Small intestine (tissue), 7 donors: ENCODE data around the gene SLC10A7. TPM values are rescaled to one million over a fixed set of nuclear protein-coding genes. Genes with fewer than 3 reads are reported as not detected.

ENCODE experiments used
- DNase-seq, 2 donors: peaks; one replicate each; pipeline versions ENCODE4 v3.0.0 to v3.0.0-alpha.2; 2013
- FAIRE-seq: peaks from 2 replicates; lab custom pipeline; 2012; peaks lifted over from hg19 to GRCh38; lab: Jason Lieb, UNC
- H3K27ac ChIP-seq, 3 donors: one replicate each; pipeline ENCODE4 v1.5.1; 2013; ENCODE audit warnings: low read length in 2 of 3, mild to moderate bottlenecking in 2 of 3, control low read depth in 1 of 3, inconsistent platforms in 1 of 3, low read depth in 1 of 3, moderate library complexity in 1 of 3
- H3K27me3 ChIP-seq, 3 donors: one replicate each; pipeline ENCODE4 v1.6.1; 2013; ENCODE audit warnings: low read length in 3 of 3, inconsistent platforms in 1 of 3; ENCODE audit not compliant: control insufficient read depth in 3 of 3, insufficient read depth in 3 of 3
- H3K36me3 ChIP-seq, 3 donors: one replicate each; pipeline ENCODE4 v1.6.1; 2013; ENCODE audit warnings: low read length in 3 of 3, inconsistent platforms in 1 of 3, low read depth in 1 of 3, mild to moderate bottlenecking in 1 of 3, moderate library complexity in 1 of 3; ENCODE audit not compliant: control insufficient read depth in 3 of 3, insufficient read depth in 2 of 3
- H3K4me1 ChIP-seq, 3 donors: one replicate each; pipeline ENCODE4 v1.6.1; 2013; ENCODE audit warnings: low read length in 2 of 3, inconsistent platforms in 1 of 3, low read depth in 1 of 3, mild to moderate bottlenecking in 1 of 3, moderate library complexity in 1 of 3; ENCODE audit not compliant: control insufficient read depth in 3 of 3, insufficient read depth in 2 of 3
- H3K4me3 ChIP-seq, 3 donors: one replicate each; pipeline ENCODE4 v1.5.1; 2013; ENCODE audit warnings: low read length in 3 of 3, control low read depth in 1 of 3, inconsistent platforms in 1 of 3, low read depth in 1 of 3, mild to moderate bottlenecking in 1 of 3, moderate library complexity in 1 of 3
- H3K9me3 ChIP-seq, 2 donors: one replicate each; pipeline ENCODE4 v1.6.1; 2013; ENCODE audit warnings: low read depth in 1 of 2, low read length in 1 of 2; ENCODE audit not compliant: control insufficient read depth in 2 of 2, insufficient read depth in 1 of 2
- WGBS, 3 donors: extraction: QIAGEN DNeasy Blood & Tissue Kit; methylation state at CpG; one replicate each; pipeline ENCODE4 v1.1.7; 2013; 5-methylcytosine and 5-hydroxymethylcytosine counted together
- polyA plus RNA-seq, 4 donors: library from polyadenylated mRNA; stranded (reverse) in 3 of 4; unstranded in 1 of 4; fragments of 200-250 nt in 3 of 4; fragments of 120-200 nt in 1 of 4; gene quantifications; one replicate each; pipeline versions ENCODE4 v1.2.1 to v1.2.3, GENCODE V29; 2013
- donor health status: healthy with polysubstance abuse.
- donor health status: control.
- donor health status: control.
- donor health status: Bipolar disorder and iron deficiency.
- donor health status: healthy.

The SLC10A7 gene
- polyA plus RNA-seq, 4 donors = 0.81 to 10.4 (median 3.8) TPM

DNA sequence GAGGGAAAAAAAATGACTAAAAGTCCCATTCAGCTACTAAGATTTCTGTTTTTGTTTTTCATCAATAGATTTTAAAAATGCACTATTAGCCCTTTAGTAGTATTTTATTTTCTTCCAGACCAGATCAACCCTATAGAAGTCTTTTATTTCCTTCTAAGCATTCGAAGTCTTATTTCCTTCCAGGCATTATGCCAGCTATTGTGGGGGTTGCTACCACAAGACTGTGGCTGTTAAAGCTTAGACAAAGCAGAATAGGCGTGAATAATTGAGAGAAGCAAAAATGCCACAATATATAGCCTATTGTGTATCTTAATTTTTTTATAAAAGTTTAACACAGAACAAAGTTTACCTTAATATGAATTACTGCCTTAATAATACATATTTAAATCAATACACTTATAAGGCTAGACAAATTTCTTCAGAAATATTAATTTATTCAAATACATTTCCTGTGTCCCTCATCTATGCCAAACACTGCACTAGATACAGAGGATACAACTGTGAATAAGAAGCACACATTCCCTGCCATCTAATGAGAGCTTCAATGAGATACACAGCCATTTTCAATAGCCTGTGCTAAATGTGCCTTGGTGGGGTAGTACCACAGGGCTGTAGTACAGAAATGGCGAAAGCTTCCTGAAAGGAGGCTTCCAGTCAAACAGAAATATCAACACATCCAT lies 33.1 kb downstream of the SLC10A7 start:
- H3K4me3 ChIP-seq = no peak overlapping the region
- H3K27me3 ChIP-seq = no peaks in the 10 kb centered on the region
- peak in 1 of 2 donors; percentile 9 for DNase-seq
- WGBS, 3 donors = 51 to 56% (median 55%) methylated on average over 3 of the region's 3 CpGs
- peaks cover 0 to 6% (median 0%) of the 10 kb centered on the region in 3 donors for H3K4me1 ChIP-seq
- H3K36me3 ChIP-seq = peaks cover 0 to 5% (median 3%) of the 10 kb centered on the region in 3 donors
- no peak overlapping the region for H3K27ac ChIP-seq
- H3K9me3 ChIP-seq = peaks cover 0 to 8% of the 10 kb centered on the region in 2 donors
- no peak for FAIRE-seq

DNA sequence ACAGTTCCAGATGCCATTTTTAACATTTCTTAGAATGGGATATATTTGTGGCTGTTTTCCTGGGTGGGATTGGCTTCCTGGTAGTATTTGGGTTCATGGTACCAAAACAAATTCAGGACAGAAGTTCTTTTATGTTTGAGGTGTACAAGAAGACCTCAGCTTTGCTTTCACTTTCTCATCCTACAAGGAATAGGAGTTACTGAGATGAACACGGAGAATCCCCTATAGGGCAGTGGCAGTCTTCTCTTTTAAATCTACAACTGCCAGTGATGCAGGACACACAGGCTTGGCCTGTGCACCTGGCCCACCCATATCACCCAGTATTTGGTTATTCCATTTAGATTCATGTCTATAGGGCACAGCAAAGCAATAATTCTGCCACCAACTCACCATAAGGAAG lies 35.2 kb downstream of the SLC10A7 start:
- H3K27me3 ChIP-seq = no peaks in the 10 kb centered on the region
- no peak overlapping the region for H3K4me3 ChIP-seq
- peaks cover 0 to 6% (median 0%) of the 10 kb centered on the region in 3 donors for H3K4me1 ChIP-seq
- peaks cover 3 to 5% (median 3%) of the 10 kb centered on the region in 3 donors for H3K36me3 ChIP-seq
- FAIRE-seq = no peak
- WGBS, 3 donors = 65 to 78% (median 71%) methylated on average over 1 of the region's 1 CpG
- H3K9me3 ChIP-seq = peaks cover 0 to 15% of the 10 kb centered on the region in 2 donors
- no peak for DNase-seq
- H3K27ac ChIP-seq = no peak overlapping the region

DNA sequence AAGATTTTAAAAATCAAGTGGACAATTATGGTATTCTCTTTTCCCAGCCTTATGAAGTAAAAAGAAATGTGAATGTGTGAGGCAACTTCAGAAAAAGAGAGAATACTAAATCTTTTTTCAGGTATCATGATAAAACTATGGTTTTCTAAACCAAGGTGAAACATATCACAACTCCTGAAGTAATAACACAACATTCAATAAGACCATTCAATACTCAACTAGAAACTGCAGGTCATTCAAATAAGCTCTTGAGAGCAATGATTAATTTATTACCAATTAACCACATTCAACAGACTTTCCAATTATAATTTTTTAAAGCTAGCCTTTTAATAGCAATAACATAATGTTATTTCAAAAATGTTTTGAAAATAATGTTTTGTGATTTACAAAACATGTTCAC lies 35.8 kb downstream of the SLC10A7 start:
- Histone ChIP-seq H3K4me1 (peaks cover 0 to 6% (median 0%) of the 10 kb centered on the region in 3 donors), H3K36me3 (peaks cover 3 to 9% (median 3%) of the 10 kb centered on the region in 3 donors), H3K4me3 (no peak overlapping the region), H3K9me3 (peaks cover 0 to 21% of the 10 kb centered on the region in 2 donors), H3K27ac (no peak overlapping the region), H3K27me3 (no peaks in the 10 kb centered on the region)
- FAIRE-seq = no peak
- no peak for DNase-seq

DNA sequence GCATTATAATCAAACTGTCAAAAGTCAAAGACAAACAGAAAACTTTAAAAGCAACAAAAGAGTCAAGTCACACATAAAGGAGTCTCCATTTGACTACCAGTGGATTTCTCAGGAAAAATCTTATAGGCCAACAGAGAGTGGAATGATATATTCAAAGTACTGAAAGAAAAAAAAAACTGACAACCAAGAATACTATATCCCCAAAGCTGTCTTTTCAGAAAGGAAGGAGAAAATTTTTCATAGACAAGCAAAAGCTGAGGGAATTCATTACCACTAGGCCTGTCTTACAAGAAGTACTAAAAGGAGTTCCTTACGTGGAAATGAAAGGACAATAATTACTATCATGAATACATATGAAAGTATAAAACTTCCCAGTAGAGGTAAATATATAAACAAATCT lies 39.0 kb downstream of the SLC10A7 start:
- H3K4me3 ChIP-seq = no peak overlapping the region
- H3K27me3 ChIP-seq = no peaks in the 10 kb centered on the region
- peaks cover 0 to 6% (median 0%) of the 10 kb centered on the region in 3 donors for H3K4me1 ChIP-seq
- H3K36me3 ChIP-seq = peaks cover 3 to 9% (median 3%) of the 10 kb centered on the region in 3 donors
- FAIRE-seq = no peak
- H3K9me3 ChIP-seq = peaks cover 0 to 24% of the 10 kb centered on the region in 2 donors
- WGBS, 3 donors = 93 to 100% (median 96%) methylated on average over 1 of the region's 1 CpG
- no peak for DNase-seq
- no peak overlapping the region for H3K27ac ChIP-seq

DNA sequence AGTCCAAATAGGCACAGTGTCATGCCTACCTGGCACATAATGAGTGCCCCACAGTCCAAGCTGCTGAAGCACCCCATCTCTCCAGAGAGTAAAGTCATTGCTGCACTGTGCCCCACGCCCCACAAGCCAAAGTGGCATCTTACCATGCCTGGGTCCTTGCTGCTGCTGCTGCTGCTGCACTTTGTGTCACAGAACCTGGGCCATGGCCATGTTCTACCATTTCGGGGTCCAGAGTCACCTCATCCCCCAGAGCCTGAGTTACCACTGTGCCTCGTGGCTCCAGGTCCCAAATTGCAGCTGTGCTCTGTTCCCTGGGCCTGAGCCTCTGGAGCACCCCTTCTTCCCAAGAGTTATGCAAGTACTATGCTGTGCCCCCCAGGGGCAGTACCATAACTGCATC lies 40.5 kb downstream of the SLC10A7 start:
- FAIRE-seq = no peak

DNA sequence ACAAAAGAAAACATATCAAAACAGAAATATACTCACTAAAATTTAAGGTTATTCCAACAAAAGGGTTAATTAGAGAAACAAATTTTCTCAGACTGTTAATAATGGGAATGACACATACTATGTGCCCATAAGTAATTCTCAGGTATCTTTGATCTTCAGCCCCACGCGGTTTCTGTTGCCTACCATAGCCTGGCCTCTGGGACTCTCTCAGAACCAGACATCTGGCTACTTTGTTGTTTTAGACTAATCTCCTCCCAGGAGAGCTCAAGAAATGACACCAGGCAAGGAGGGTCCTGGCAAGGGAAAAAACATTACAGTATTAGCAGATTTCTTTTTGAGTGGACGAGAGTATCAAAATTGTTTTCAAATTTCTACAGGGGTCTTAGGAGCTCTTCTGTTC lies 43.7 kb downstream of the SLC10A7 start:
- H3K27me3 ChIP-seq = no peaks in the 10 kb centered on the region
- no peak for DNase-seq
- FAIRE-seq = no peak
- no peak overlapping the region for H3K27ac ChIP-seq
- peaks cover 0 to 4% (median 3%) of the 10 kb centered on the region in 3 donors for H3K36me3 ChIP-seq
- no peaks in the 10 kb centered on the region for H3K4me1 ChIP-seq
- H3K4me3 ChIP-seq = no peak overlapping the region
- peaks cover 0 to 16% of the 10 kb centered on the region in 2 donors for H3K9me3 ChIP-seq
- WGBS, 3 donors = 61 to 73% (median 61%) methylated on average over 3 of the region's 3 CpGs

More for the DNA sequence above, 40.5 kb downstream of the SLC10A7 start:
- 93 to 100% (median 96%) methylated on average over 3 of the region's 3 CpGs for WGBS, 3 donors
- H3K27ac ChIP-seq = no peak overlapping the region
- peaks cover 3 to 4% (median 3%) of the 10 kb centered on the region in 3 donors for H3K36me3 ChIP-seq
- DNase-seq = no peak
- H3K4me1 ChIP-seq = no peaks in the 10 kb centered on the region
- H3K27me3 ChIP-seq = no peaks in the 10 kb centered on the region
- no peak overlapping the region for H3K4me3 ChIP-seq
- H3K9me3 ChIP-seq = peaks cover 0 to 24% of the 10 kb centered on the region in 2 donors

DNA sequence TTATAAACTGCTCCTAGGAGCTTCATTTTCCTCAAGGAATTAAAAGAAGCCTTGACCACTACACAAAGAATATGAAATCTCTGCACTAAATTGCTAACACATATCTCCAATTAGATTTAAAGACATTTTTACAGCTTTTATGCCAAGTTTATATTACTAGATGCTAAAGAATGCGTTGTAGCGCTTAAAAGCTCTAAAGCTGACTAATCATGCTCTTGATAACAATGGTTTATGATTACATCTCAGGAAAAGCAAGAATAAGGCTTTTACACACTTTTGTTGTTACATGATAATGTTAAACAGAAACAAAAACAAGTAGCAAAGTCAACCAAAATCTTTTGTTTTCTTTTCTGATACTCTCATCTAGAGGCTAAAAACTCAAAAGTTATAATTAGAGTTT lies 44.7 kb downstream of the SLC10A7 start:
- Histone ChIP-seq H3K27me3 (no peaks in the 10 kb centered on the region), H3K36me3 (peaks cover 0 to 4% (median 0%) of the 10 kb centered on the region in 3 donors), H3K4me1 (no peaks in the 10 kb centered on the region), H3K9me3 (peaks cover 0 to 13% of the 10 kb centered on the region in 2 donors), H3K27ac (no peak overlapping the region), H3K4me3 (no peak overlapping the region)
- 58 to 89% (median 73%) methylated on average over 2 of the region's 2 CpGs for WGBS, 3 donors
- no peak for FAIRE-seq
- DNase-seq = no peak

DNA sequence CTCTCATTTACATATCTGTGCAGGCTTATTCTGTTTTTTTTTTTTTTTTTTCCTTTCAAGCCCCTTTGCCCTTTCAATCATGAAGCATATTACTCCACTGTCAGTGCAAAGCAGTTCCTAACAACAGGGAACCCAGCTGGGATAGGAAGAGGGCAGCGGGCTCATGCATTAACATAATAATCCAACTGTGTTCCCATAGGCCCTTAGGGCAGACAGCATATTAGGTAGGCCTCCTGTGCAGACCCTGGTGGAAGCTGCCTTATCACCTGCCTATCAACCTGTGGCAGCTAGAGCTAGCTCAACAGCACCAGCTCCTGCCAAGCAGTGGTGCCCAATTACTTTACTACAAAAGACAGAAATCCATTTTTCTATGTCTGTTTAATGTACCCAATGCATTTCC lies 49.3 kb downstream of the SLC10A7 start:
- Histone ChIP-seq H3K36me3 (peaks cover 0 to 3% (median 0%) of the 10 kb centered on the region in 3 donors), H3K27ac (no peak overlapping the region), H3K4me1 (no peaks in the 10 kb centered on the region), H3K4me3 (no peak overlapping the region), H3K9me3 (no peaks in the 10 kb centered on the region), H3K27me3 (no peaks in the 10 kb centered on the region)
- FAIRE-seq (no peak), DNase-seq (no peak)
- WGBS, 3 donors = 94 to 97% (median 95%) methylated on average over 1 of the region's 1 CpG
